Left forelimb (tissue), 1 donor: ENCODE data around the gene HHAT.

Experiments
- DNase-seq: peaks from one replicate; pipeline ENCODE4 v3.0.0-alpha.2; 2018; ENCODE audit warnings: low spot score

Gene HHAT

GRCh38 chr1:210440081-210440480, 111.4 kb downstream of the HHAT start:
- DNase-seq: no peak

- no peak for DNase-seq
These were observed 112.3 kb downstream of the HHAT start for GRCh38 chr1:210441028-210441427.

GRCh38 chr1:210445485-210445884, 116.8 kb downstream of the HHAT start:
- no peak for DNase-seq

DNA sequence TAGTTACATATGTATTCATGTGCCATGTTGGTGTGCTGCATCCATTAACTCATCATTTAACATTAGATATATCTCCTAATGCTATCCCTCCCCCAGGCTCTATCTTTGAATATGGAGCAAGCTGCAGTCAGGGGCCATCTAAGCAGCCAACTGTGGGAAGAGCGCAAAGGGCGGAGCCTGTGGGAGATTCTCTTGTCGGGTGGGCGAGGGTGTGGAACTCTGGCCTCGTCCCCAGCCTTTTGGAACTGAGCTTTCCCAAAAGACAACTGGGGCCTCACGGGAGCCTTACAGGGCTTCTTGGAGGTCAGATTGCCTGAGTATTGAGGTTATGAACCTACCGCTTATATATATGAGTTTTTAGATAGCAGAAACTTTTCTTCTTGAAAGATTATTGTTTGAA, 117.2 kb downstream of the HHAT start:
- DNase-seq: no peak

DNA sequence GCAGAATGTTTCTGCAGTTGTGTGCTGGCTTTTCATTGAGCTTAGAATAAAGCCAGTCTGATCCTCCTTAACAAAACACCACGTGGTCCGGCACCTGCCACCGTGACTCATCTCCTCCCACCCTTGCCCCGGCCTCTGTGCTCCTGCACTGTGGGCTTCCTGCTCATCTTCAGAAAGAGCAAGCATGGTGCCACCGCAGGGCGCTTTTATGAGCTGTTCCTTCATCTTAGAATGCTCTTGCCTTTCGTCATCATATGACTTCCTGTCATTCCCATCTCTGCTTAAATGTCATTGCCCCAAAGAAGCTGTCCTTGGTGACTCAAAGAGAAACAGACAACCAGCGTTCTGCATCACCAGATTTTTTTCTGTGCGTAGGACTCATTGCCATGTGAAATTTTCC, 117.8 kb downstream of the HHAT start:
- no peak for DNase-seq

- DNase-seq: no peak
These were observed 118.9 kb downstream of the HHAT start for GRCh38 chr1:210447456-210448057.

DNA sequence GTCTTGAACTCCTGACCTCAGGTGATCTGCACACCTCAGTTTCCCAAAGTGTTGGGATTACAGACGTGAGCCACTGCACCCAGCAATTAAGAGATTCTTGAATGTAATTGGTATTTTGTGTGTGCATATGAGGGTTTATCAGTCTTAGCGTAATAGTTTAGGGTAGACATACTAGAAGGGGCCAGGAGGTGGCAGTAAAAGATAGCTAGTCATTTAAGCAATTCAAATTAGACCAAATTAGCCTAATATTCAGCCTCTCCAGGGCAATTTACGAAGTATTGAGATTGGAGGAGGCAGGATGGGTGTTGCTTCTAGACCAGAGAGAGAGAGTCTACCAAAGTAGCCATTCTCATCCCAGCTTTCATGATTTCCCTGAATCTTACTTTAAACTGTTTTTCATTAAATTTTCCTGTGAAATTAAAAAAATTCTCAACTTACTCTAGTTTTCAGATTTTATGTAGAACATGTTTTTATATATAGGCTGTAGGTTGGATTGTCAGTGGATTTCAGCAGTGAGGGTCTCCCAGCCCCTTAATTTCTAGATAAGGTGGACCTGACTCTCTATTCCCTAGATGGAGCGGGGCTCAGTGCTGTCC, 119.7 kb downstream of the HHAT start:
- no peak for DNase-seq

- no peak for DNase-seq
These were observed 127.3 kb downstream of the HHAT start for GRCh38 chr1:210455840-210456603.

DNA sequence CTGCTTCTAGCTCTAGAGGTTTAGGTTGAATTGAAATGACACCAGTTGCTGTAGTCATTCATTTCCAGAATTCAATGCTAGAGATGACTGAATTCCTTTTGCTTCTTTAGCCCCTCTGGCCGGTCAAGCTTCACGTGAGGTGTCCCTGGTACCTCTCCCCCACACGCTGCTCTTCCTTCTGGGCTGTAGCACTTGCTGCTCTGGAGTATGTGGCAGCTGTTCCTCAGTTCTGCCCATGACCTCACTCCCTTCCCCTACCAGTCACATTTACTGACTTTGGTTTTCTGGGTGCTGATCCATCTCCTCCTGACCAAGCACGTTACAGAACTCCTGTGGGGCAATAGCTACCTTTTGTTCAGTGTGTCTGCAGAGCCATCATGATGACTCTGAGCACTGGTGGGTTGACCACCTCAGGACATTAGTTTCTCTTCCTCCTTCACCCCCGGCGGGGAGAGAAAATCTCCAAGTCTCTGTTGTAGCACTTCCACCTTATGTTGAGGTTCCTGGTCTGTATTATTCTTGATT, 128.1 kb downstream of the HHAT start:
- no peak for DNase-seq

DNA sequence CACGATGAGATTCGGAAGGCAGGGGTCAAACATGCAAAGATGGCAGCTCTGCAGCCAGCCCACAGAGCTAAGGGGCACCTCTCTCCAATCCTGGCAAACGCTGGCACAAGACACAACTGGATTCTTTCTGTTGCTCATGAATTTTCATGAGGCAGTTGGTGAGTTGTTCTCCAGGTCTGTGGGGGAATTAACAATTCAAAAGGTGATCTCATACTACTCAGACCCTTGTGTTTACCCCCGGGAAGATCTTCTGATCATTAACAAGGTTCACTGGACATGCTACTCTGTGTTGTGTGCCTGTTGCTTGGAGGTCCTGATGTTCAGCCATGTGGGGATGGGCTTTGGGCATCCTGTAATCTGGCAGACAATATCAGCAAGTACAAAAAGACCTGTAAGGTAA, 128.9 kb downstream of the HHAT start:
- DNase-seq: no peak

DNA sequence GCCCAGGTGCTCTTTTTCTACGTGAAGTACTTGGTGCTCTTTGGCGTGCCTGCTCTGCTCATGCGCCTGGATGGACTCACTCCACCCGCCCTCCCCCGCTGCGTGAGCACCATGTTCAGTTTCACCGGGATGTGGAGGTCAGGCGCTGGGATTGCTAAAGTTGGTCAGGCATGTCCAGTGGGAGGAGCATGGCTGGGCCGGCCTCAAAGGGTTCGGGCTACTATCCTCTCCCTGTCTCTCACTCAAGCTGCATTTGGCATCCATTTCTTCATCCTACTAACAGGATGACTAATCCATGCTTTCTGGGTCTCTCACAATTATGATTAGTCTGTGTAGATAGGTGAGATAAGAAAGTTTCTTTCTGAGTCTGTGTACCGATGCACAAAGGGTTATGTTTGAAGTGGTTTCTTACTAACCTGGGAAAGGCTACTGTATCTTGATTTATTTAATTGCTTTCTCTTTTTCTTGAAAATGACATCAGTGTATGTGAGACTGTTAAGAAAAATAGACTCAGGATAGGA, 135.9 kb downstream of the HHAT start:
- no peak for DNase-seq

- no peak for DNase-seq
These were observed 136.4 kb downstream of the HHAT start for GRCh38 chr1:210465150-210465549.

DNA sequence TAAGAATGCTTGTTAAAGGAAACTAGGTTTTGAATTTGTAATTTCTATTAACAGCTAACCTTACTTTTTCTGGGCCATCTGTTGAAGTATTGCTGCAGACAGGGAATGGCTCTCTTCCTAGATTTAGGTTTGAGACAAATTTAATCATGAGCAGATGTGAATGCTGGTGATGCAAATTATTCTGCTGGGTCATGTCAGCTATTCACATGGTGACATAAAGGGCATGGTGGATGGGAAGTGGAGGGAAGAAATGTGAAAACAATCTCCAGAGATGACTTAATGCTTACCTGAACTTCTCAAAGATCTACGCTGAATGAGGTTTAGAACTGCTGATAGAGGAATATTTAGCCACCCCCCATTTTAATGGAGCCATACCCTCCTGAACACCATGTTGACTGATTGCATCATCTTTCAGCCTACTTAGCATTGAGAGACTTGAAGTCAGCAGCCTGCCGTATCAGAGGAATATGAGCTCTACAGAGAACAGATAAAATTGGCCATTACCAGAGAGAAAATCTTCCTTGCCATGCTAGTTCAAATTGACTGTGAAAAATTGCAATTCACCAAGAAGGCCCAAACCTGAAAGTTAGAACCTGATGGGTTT, 138.8 kb downstream of the HHAT start:
- no peak for DNase-seq

DNA sequence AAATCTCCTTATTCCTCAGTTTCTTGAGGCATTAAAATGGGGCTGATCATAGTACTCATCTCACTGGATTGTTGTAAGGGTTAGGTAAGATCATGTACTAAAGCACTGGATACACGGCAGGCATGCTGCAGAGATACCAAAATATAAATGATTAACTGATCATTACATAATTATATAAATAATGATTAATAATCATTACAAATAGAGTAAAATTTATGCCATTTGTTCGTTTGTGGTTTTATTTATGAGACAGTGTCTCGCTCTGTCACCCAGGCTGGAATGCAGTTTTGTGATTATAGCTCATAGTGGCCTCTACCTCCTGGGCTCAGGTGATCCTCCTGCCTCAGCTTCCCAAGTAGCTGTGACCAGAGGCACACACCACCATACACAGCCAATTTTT, 140.7 kb downstream of the HHAT start:
- DNase-seq: no peak

DNA sequence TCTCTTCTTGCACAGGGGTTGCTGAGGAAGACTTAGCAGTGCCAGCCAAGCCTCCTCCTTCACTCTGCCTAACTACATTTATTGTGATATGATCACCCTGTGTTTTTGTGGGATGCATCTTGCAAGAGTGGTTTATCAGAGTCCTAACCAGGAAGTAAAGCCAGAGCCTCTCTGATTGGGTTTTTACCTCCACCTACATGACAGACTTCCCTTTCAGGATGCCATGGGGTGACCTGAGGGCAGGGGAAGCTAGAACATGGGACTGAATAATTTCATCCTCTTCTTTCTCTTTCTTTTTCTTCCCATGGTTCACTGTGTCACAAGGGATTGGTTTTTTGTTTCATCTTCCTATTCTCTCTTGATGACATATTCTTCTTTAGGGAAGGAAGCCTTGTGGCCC, 146.6 kb downstream of the HHAT start:
- no peak for DNase-seq

GRCh38 chr1:210475806-210476205, 147.1 kb downstream of the HHAT start:
- no peak for DNase-seq

GRCh38 chr1:210476730-210477129, 148.0 kb downstream of the HHAT start:
- DNase-seq: no peak

- no peak for DNase-seq
These were observed 148.7 kb downstream of the HHAT start for GRCh38 chr1:210477328-210477924.

DNA sequence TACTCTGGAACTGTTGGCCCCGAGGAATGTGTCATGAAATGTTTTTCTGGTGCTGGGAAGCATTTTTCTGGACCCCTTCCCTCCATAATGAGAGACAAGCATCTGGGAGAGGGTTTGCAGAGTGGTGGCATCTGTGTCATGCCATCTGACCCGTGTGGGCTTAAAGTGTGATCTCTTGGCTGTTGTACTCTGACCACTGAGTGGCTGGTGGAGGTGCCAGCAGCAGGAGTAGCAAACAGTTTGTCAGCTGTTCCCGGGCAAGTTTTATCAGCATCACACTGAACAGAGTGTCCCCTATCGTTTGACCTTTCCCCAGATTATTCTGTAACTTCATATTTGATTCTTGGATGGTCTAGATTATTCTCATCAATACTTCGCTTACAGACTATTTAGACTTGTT, 150.1 kb downstream of the HHAT start:
- no peak for DNase-seq

DNA sequence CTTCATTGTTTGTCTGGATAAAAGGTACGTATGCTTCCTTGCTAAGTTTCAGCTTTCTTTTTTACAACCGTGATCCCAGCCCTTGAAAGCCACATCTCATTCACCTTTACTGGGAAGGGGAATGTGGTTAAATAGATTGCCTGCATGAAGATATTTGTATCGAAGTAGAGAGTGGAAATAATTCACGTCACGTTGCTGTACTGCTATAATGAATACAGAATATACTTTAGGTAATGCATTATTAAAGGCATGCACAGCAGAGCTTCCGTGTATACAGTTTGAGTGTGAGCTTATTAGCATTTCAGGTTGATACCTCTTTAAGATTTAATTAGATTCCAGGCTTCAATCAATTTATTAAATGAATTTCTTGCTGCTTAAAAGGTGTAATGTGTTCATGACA, 153.8 kb downstream of the HHAT start:
- no peak for DNase-seq

DNA sequence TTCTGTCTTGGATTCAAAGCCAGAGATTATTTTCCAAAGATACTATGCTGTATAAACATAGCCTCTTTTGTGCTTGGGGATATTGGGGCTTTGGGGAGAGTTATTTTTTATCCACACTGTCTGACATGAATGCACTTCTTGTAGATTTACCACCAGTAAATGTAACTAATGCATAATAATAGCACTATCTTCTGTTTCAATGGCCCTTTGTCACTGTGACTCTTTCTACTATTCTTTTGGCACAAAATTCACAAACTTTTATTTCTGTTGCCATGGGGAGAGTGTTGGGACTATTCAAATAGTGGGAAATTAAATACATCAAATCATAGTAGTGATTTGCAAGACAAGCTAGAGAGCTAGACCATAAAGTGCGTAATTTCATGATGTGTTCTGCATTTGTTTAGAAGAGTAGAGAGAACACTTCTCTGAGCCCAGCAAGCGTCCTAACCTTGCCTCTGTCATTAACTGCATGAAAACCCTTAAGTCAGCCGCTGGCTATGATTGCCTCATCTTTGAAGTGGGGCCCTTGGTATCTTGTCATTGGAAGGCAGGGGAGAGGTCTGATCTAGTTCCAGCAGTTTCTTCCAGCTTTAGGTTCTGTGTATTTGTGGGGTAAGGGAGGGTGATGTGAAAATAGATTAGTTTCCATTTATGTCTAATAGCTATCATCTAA, 154.4 kb downstream of the HHAT start:
- DNase-seq: no peak

- DNase-seq: no peak
These were observed 155.1 kb downstream of the HHAT start for GRCh38 chr1:210483821-210484220.
